NT2/D1 (cell line): ENCODE results near the gene CYP2A13.

Experiments used
- YY1 ChIP-seq: IDR thresholded peaks from 2 replicates; pipeline ENCODE4 v1.6.1; 2011; ENCODE audit not compliant: insufficient read length, insufficient read depth
- ZNF274 ChIP-seq: IDR thresholded peaks from 2 replicates; pipeline ENCODE4 v1.6.1; 2011; ENCODE audit warnings: mild to moderate bottlenecking, low read depth, low read length

- TF ChIP-seq ZNF274: no peak
- no peak for TF ChIP-seq YY1
These were observed at the start of gene CYP2A13 for GRCh38 chr19:41088151-41088550.
